Stimulated activated CD4-positive, alpha-beta T cell treated with anti-CD3 and anti-CD28 coated beads, Interleukin-4, amount 100 ng/mL, for 1 hour (primary cell): ENCODE measurements around the gene CHMP4B.

Source experiments
- DNase-seq: peaks from one replicate; pipeline ENCODE4 v3.0.0-alpha.2; 2020

CHMP4B gene

GRCh38 chr20:33866398-33867100 is 55.4 kb downstream of the CHMP4B start:
- no peak for DNase-seq

- no peak for DNase-seq
These were observed 56.9 kb downstream of the CHMP4B start for GRCh38 chr20:33868042-33868441.

- DNase-seq, result no peak
These were observed 57.4 kb downstream of the CHMP4B start for GRCh38 chr20:33868595-33868994.

GRCh38 chr20:33869283-33869682 is 58.1 kb downstream of the CHMP4B start:
- no peak for DNase-seq

- DNase-seq, result no peak
These were observed 60.2 kb downstream of the CHMP4B start for GRCh38 chr20:33871362-33871761.

GRCh38 chr20:33874129-33874528 is 63.0 kb downstream of the CHMP4B start:
- no peak for DNase-seq

- no peak for DNase-seq
These were observed 63.9 kb downstream of the CHMP4B start for GRCh38 chr20:33875055-33875454.

- DNase-seq, result no peak
These were observed 64.4 kb downstream of the CHMP4B start for GRCh38 chr20:33875534-33876026.

GRCh38 chr20:33878583-33878982 is 67.4 kb downstream of the CHMP4B start:
- no peak for DNase-seq

GRCh38 chr20:33880396-33880795 is 69.2 kb downstream of the CHMP4B start:
- no peak for DNase-seq

- DNase-seq, result no peak
These were observed 70.8 kb downstream of the CHMP4B start for GRCh38 chr20:33881989-33882388.

GRCh38 chr20:33882481-33882880 is 71.3 kb downstream of the CHMP4B start:
- DNase-seq, result no peak

- DNase-seq, result no peak
These were observed 72.0 kb downstream of the CHMP4B start for GRCh38 chr20:33883164-33883563.

GRCh38 chr20:33884633-33885032 is 73.5 kb downstream of the CHMP4B start:
- DNase-seq, result no peak

- no peak for DNase-seq
These were observed 78.2 kb downstream of the CHMP4B start for GRCh38 chr20:33889312-33889711.

- no peak for DNase-seq
These were observed 79.4 kb downstream of the CHMP4B start for GRCh38 chr20:33890557-33890956.

- DNase-seq, result no peak
These were observed 82.2 kb downstream of the CHMP4B start for GRCh38 chr20:33893314-33893713.

- no peak for DNase-seq
These were observed 83.7 kb downstream of the CHMP4B start for GRCh38 chr20:33894798-33895197.

- DNase-seq, result no peak
These were observed 85.4 kb downstream of the CHMP4B start for GRCh38 chr20:33896509-33896908.

- DNase-seq, result no peak
These were observed 86.3 kb downstream of the CHMP4B start for GRCh38 chr20:33897313-33897912.

- DNase-seq, result no peak
These were observed 88.0 kb downstream of the CHMP4B start for GRCh38 chr20:33899106-33899505.

GRCh38 chr20:33900521-33901131 is 89.5 kb downstream of the CHMP4B start:
- DNase-seq, result no peak

GRCh38 chr20:33901132-33901523 is 90.0 kb downstream of the CHMP4B start:
- DNase-seq, result no peak

- DNase-seq, result no peak
These were observed 90.9 kb downstream of the CHMP4B start for GRCh38 chr20:33902011-33902410.
